Right hindlimb (tissue), 1 donor: ENCODE results near the gene RAD51D.
A peak's percentile ranks its signal among the peaks of the same experiment; 100 is the strongest.
"Not testable (repeated sequence)": the region's sequence is repeated elsewhere in the genome, so short reads cannot be mapped to it uniquely, and the experiment has no call there.

Source experiments
- DNase-seq: peaks from one replicate; pipeline ENCODE4 v3.0.0-alpha.2; 2018

The RAD51D gene

DNA sequence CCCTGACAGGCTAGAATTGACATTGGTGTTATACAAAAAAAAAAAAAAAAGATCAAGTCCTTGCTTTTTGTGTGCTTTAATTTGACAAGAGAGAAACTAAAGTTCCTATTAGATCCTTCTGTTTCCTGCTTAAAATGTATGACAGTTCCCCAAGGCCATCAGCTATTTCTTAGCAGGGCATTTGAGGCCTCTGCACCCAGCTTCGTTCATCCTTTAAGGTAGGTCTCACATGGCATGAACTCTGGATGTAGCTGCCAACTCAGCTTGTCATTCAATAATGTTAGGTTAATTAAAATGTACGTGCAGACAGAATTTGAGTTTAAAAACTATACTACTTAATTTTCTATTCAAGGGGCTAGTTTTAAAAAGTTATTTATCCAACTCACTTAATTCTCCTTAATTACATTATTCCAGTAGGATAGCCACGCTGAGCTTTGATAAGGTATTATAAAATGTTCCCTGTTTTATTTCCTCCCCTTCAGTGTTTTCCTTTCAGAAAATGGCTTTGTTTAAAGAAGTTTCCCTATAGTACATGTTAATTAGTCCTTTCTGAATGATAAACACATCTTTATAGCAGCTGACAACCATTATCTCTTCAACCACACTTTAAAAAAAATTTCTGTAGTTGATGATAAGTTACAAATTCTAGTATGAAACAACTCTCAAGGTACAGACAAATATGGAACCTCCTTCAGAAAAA is 55.0 kb downstream of the RAD51D start:
- DNase-seq = no peak

GRCh38 chr17:35063514-35064223 is 56.0 kb downstream of the RAD51D start, which contains the start of gene RFFL:
Gene RFFL, minus strand, starts transcription at chr17:35063707. Its CDS starts 37,154 bp downstream, at chr17:35026553.
- DNase-seq = peak; percentile 73

DNA sequence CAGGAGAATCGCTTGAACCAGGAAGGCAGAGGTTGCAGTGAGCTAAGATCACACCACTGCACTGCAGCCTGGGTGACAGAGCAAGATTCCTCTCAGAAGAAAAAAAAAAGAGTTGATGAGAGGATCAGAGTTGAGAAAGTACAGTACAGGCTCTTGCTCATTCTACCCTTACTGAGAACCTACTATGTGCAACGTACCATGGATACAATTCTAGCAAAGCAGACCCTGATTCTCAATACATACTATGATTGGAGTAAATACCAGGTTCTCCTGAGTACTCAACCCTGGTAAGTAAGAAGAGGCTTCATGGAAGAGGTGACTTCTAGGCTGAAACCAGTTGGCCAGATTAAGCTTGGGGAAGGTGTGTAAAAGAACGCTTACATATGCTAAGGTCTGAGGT is 57.4 kb downstream of the RAD51D start:
- DNase-seq = no peak

DNA sequence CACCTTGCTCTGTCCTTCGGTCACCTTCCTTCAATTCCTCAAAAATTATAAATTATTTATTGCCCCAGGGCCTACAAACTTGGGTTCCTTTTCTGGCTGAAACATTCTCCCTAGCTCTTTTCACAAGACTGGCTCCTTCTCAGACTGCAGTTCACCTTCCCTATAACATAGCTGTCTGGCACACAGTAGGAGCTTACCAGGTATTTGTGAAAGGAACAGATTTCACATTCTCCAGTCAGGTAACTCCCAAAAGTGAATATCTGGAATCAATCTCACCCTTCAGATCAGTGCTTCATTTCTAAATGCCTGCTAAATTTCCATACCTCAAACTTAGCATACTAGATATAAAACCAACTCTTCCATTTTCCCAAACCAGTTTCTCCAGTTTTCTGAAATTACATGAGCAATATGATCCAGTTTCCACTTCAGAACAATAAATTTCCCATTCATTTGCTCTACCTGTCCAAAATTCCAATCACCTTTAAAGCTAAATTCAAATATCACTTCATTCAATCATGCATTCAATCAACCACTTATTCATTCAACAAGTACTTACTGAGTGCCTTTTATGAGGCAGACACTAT is 62.2 kb downstream of the RAD51D start:
- no peak for DNase-seq

DNA sequence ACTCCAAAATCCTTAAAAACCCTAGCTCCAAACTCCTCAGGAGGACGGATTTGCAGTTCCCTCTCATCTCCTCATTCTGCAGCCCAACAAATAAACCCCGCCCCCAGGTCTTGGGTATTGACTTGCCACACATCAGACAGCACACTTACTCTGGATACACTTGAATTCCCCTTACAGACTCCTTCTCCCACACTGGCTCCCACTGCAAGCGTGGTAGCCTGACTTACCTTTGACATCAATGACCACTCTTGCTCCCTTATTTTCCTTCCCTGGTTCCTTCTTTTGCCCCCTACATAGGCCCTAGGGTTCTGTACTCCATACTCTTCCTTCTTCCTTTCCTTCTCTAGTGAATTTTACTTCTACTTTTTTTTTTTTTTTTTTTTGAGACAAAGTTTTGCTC is 63.6 kb downstream of the RAD51D start:
- no peak for DNase-seq

GRCh38 chr17:35053204-35053603 is 66.5 kb downstream of the RAD51D start:
- no peak for DNase-seq

- DNase-seq = no peak
These were observed 66.9 kb downstream of the RAD51D start for GRCh38 chr17:35052780-35053179.

DNA sequence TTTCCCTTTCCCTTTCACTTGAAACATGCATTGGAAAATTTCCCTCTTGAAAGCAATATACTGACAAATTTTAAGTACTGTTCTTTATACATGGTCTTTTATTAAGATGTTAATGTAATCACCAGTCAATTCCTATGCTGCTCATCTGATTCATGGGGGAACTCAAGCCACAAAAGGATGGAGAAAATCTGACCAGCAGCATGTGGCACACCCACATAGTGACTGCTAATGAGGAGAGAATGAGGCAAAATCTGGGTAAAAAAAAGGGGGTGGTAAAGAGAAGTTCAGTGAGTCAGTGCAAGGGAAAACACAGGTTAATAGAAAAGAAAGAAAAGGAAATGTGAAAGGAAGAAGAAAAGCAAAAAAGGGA is 67.4 kb downstream of the RAD51D start:
- DNase-seq = no peak

DNA sequence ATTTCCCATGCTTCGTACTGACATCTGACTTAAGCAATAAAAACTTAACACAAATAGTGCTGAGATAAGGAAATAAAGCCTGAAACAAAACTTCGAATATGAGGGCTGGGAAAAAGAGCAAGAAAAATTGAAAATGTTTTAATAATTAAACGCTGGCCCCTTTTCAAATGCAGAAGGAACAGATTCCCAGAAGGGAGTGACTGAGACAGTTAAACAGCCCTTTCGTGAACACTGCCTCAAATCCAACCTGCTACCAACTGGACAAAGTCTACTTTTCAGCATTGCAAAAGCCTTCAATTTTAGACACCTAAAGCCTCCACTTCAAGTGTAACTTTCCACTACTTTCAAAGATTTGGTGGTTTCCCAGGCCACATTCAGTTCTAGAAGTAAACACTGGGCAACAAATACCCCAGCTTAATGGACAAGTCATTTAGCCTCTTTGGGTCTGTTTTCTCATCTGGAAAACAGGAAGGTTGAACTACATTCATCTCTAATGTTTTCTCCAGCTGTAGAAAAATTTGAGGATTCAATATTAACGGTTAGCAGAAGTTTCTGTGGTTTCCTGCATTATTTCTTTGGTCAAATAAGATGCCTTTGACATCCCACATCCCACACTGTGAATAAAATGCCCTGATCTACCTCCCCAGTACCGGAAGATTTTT is 68.0 kb downstream of the RAD51D start:
- DNase-seq = no peak

DNA sequence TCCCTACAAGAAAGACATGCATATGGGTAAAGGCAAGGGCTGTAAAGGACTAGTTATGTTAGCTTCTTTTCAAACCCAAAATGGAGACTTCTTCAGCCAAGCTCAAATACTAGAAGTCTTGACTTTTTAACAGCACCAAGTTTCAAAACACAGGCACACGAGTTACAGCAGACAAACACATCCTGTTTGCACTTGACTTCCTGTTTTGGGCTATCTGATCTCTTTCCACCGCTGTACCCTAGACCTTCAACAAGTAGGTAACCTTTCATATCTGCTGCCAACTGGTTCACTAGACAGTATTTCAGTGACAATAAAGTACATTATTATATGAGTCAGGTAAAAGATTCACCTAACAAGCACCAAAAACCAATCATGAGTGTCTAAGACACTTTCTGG is 68.5 kb downstream of the RAD51D start:
- DNase-seq = no peak

DNA sequence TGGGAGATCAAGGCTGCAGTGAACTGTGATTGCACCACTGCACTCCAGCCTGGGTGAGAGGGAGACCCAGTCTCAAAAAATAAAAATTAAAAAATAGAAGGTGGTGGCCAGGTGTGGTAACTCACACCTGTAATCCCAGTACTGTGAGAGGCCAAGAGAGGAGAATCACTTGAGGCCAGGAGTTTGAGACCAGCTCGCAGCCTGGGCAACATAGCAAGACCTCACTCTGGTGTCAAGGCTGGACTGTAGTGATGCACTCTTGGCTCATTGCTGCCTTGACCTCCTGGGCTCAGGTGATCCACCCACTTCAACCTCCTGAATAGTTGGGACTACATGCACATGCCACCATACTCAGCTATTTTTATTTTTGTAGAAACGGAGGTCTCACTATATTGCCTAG is 69.5 kb downstream of the RAD51D start:
- DNase-seq = no peak

DNA sequence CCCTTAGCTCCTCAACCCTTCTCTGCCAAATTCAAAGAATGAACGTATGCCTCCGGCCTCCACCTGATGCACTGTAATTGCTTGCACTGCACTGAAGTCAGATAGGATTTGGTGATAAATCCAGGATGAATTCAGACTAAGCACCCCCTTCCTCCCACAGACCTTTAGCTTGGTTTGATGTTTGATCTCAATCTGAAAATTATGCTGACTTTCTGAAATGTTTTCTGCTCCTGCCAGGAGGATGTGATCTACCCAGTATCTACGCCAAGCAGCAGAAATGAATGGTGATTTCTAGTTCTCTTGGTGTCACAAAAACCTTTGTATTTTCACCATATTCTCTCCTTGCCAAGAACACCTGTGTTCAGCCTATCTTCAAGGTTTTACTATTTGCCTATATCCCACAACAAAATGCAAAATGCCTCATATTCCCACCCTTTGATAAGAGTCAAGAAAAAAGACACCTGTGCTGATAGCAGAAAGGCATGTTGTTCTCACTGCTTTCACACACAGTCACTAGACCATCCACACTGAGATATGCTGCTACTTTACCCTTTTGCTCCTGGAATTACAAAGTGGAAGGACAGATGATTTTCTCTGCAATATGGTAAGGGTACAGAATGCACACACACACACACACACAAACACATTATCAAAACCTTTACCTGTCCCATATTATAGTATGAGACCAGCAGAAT is 70.8 kb downstream of the RAD51D start:
- no peak for DNase-seq

DNA sequence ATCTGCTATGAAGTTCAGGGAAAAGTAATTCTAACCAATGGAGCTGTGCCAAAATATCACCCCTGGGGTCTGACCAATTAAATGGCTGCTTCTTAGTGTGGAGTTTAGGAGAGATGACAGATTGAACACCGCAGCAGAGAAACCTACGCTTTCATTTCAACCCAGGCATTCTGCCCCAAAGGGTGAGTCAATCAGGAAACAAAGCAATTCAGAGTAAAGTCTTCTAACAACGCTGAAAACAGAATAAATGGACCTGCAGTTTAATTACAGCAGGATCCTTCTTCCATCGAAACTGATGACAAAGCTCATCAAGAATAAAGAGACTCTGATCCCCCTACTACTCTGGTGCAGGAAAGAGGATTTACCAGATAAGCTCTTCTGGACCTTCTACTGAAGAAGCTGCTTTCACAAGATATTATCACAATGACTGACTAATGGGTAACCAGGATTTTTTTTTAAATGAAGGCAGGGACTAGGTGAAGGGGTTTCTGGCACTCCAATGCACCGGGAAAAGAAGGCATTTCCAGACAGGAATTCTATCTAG is 72.8 kb downstream of the RAD51D start:
- peak; percentile 25 for DNase-seq

DNA sequence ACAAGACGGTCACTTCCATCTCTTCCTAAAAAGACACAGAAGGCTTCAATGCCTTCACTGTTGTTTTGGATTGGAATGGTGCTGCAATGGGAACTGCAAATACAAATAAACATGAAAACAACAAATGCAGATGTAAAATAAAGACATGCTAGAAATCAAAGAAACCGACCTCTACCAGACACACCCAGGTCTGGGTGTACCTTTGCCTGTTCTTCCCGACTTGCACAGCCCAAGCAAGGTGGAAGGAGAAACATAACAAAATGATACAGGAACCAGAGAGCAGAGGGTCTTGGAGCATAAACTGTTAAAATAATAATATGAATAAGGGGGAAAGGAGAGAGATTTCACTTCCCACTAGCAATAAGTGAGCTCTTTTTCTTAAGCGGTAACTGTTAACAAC is 73.4 kb downstream of the RAD51D start:
- DNase-seq = no peak

- DNase-seq = not testable (repeated sequence)
These were observed 74.1 kb downstream of the RAD51D start for GRCh38 chr17:35045458-35045979.

- DNase-seq = no peak
These were observed 75.5 kb downstream of the RAD51D start for GRCh38 chr17:35044181-35044580.
